ENCODE results near the gene TMOD1. TPM values are rescaled to one million over a fixed set of nuclear protein-coding genes. Genes with fewer than 3 reads are reported as not detected.
A peak's percentile ranks its signal among the peaks of the same experiment; 100 is the strongest.

TMOD1 gene
- total and polyA plus RNA-seq, 10 of the 15 experiments (the other 5 are each of a cell fraction or from before 2014, with no cell fraction given), result 4.0 to 44.1 (median 15.4) TPM

DNA sequence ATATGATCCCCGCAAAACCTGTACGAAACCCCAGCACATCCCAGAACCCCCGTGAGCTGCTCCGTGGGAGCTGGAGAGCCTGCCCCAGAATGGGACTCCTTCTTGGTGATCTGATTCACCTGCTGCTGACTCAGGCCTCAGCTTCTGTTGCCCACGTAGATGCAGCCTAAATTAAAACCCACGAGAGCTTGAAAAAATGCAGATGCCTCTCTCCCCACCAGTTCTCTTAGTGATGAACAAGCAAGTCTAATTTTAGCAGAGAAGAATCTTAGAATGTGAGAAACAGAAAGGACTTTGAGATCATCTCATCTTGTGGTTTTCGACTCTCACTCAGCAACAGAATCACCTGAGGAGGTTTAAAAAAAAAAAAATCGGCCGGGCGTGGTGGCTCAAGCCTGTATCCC is 57.6 kb downstream of the TMOD1 start (continued):
- TF ChIP-seq GATAD2B (conservative IDR thresholded peaks at IDR 0.05; ENCODE audit: low read depth) (no peak), POLR2AphosphoS5 (IDR thresholded peaks at IDR 0.05; ENCODE audit: low read length) (no peak), NR2C2 (IDR thresholded peaks at IDR 0.05; ENCODE audit: borderline replicate concordance, control insufficient read depth, insufficient read length, low read depth) (no peak), YY1 (IDR thresholded peaks at IDR 0.05; ENCODE audit: low read depth, low read length) (no peak), MYB (IDR thresholded peaks at IDR 0.05; ENCODE audit: borderline replicate concordance, low read depth, low read length) (no peak), SUPT20H (IDR thresholded peaks at IDR 0.05; ENCODE audit: borderline replicate concordance, control insufficient read depth, low read depth, low read length) (no peak), SMARCA5 (IDR thresholded peaks at IDR 0.05) (no peak), IKZF1 (conservative IDR thresholded peaks at IDR 0.05) (peak; percentile 49; the same call in 1 of the 2 replicates), SMAD5 (IDR thresholded peaks at IDR 0.05; ENCODE audit: low read depth) (no peak)
- TF ChIP-seq, protein P1, sequence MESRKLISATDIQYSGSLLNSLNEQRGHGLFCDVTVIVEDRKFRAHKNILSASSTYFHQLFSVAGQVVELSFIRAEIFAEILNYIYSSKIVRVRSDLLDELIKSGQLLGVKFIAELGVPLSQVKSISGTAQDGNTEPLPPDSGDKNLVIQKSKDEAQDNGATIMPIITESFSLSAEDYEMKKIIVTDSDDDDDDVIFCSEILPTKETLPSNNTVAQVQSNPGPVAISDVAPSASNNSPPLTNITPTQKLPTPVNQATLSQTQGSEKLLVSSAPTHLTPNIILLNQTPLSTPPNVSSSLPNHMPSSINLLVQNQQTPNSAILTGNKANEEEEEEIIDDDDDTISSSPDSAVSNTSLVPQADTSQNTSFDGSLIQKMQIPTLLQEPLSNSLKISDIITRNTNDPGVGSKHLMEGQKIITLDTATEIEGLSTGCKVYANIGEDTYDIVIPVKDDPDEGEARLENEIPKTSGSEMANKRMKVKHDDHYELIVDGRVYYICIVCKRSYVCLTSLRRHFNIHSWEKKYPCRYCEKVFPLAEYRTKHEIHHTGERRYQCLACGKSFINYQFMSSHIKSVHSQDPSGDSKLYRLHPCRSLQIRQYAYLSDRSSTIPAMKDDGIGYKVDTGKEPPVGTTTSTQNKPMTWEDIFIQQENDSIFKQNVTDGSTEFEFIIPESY (IDR thresholded peaks at IDR 0.05), result no peak
- TF ChIP-seq, protein P2, sequence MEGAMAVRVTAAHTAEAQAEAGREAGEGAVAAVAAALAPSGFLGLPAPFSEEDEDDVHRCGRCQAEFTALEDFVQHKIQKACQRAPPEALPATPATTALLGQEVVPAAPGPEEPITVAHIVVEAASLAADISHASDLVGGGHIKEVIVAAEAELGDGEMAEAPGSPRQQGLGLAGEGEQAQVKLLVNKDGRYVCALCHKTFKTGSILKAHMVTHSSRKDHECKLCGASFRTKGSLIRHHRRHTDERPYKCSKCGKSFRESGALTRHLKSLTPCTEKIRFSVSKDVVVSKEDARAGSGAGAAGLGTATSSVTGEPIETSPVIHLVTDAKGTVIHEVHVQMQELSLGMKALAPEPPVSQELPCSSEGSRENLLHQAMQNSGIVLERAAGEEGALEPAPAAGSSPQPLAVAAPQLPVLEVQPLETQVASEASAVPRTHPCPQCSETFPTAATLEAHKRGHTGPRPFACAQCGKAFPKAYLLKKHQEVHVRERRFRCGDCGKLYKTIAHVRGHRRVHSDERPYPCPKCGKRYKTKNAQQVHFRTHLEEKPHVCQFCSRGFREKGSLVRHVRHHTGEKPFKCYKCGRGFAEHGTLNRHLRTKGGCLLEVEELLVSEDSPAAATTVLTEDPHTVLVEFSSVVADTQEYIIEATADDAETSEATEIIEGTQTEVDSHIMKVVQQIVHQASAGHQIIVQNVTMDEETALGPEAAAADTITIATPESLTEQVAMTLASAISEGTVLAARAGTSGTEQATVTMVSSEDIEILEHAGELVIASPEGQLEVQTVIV (IDR thresholded peaks at IDR 0.05; ENCODE audit: borderline replicate concordance, partially characterized antibody), result no peak
- TF ChIP-seq, protein P3, sequence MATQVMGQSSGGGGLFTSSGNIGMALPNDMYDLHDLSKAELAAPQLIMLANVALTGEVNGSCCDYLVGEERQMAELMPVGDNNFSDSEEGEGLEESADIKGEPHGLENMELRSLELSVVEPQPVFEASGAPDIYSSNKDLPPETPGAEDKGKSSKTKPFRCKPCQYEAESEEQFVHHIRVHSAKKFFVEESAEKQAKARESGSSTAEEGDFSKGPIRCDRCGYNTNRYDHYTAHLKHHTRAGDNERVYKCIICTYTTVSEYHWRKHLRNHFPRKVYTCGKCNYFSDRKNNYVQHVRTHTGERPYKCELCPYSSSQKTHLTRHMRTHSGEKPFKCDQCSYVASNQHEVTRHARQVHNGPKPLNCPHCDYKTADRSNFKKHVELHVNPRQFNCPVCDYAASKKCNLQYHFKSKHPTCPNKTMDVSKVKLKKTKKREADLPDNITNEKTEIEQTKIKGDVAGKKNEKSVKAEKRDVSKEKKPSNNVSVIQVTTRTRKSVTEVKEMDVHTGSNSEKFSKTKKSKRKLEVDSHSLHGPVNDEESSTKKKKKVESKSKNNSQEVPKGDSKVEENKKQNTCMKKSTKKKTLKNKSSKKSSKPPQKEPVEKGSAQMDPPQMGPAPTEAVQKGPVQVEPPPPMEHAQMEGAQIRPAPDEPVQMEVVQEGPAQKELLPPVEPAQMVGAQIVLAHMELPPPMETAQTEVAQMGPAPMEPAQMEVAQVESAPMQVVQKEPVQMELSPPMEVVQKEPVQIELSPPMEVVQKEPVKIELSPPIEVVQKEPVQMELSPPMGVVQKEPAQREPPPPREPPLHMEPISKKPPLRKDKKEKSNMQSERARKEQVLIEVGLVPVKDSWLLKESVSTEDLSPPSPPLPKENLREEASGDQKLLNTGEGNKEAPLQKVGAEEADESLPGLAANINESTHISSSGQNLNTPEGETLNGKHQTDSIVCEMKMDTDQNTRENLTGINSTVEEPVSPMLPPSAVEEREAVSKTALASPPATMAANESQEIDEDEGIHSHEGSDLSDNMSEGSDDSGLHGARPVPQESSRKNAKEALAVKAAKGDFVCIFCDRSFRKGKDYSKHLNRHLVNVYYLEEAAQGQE (IDR thresholded peaks at IDR 0.05; ENCODE audit: low read depth, low read length), result no peak
- TF ChIP-seq, protein P4, sequence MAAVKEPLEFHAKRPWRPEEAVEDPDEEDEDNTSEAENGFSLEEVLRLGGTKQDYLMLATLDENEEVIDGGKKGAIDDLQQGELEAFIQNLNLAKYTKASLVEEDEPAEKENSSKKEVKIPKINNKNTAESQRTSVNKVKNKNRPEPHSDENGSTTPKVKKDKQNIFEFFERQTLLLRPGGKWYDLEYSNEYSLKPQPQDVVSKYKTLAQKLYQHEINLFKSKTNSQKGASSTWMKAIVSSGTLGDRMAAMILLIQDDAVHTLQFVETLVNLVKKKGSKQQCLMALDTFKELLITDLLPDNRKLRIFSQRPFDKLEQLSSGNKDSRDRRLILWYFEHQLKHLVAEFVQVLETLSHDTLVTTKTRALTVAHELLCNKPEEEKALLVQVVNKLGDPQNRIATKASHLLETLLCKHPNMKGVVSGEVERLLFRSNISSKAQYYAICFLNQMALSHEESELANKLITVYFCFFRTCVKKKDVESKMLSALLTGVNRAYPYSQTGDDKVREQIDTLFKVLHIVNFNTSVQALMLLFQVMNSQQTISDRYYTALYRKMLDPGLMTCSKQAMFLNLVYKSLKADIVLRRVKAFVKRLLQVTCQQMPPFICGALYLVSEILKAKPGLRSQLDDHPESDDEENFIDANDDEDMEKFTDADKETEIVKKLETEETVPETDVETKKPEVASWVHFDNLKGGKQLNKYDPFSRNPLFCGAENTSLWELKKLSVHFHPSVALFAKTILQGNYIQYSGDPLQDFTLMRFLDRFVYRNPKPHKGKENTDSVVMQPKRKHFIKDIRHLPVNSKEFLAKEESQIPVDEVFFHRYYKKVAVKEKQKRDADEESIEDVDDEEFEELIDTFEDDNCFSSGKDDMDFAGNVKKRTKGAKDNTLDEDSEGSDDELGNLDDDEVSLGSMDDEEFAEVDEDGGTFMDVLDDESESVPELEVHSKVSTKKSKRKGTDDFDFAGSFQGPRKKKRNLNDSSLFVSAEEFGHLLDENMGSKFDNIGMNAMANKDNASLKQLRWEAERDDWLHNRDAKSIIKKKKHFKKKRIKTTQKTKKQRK (IDR thresholded peaks at IDR 0.05; ENCODE audit: low read depth, low read length), result no peak
- TF ChIP-seq, protein P5, sequence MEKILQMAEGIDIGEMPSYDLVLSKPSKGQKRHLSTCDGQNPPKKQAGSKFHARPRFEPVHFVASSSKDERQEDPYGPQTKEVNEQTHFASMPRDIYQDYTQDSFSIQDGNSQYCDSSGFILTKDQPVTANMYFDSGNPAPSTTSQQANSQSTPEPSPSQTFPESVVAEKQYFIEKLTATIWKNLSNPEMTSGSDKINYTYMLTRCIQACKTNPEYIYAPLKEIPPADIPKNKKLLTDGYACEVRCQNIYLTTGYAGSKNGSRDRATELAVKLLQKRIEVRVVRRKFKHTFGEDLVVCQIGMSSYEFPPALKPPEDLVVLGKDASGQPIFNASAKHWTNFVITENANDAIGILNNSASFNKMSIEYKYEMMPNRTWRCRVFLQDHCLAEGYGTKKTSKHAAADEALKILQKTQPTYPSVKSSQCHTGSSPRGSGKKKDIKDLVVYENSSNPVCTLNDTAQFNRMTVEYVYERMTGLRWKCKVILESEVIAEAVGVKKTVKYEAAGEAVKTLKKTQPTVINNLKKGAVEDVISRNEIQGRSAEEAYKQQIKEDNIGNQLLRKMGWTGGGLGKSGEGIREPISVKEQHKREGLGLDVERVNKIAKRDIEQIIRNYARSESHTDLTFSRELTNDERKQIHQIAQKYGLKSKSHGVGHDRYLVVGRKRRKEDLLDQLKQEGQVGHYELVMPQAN (conservative IDR thresholded peaks at IDR 0.05), result no peak
- TF ChIP-seq, protein P6, sequence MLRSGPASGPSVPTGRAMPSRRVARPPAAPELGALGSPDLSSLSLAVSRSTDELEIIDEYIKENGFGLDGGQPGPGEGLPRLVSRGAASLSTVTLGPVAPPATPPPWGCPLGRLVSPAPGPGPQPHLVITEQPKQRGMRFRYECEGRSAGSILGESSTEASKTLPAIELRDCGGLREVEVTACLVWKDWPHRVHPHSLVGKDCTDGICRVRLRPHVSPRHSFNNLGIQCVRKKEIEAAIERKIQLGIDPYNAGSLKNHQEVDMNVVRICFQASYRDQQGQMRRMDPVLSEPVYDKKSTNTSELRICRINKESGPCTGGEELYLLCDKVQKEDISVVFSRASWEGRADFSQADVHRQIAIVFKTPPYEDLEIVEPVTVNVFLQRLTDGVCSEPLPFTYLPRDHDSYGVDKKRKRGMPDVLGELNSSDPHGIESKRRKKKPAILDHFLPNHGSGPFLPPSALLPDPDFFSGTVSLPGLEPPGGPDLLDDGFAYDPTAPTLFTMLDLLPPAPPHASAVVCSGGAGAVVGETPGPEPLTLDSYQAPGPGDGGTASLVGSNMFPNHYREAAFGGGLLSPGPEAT (IDR thresholded peaks at IDR 0.05; ENCODE audit: low read depth), result peak; percentile 53
